ENCODE data around the gene GALK1.

The GALK1 gene

DNA sequence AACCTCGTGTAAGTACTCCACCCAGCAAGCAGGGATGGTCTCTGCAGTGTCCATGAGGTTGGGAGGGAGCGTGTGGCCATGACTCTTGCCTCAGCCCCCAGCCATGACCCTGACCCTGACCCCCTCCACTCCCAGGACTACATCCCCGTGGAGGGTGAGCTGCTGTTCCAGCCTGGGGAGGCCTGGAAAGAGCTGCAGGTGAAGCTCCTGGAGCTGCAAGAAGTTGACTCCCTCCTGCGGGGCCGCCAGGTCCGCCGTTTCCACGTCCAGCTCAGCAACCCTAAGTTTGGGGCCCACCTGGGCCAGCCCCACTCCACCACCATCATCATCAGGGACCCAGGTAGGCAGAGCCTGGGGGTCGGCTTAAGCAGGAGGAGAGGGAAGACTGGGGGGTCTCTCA is 16.3 kb downstream of the GALK1 start:
- no peak for DNase-seq

DNA sequence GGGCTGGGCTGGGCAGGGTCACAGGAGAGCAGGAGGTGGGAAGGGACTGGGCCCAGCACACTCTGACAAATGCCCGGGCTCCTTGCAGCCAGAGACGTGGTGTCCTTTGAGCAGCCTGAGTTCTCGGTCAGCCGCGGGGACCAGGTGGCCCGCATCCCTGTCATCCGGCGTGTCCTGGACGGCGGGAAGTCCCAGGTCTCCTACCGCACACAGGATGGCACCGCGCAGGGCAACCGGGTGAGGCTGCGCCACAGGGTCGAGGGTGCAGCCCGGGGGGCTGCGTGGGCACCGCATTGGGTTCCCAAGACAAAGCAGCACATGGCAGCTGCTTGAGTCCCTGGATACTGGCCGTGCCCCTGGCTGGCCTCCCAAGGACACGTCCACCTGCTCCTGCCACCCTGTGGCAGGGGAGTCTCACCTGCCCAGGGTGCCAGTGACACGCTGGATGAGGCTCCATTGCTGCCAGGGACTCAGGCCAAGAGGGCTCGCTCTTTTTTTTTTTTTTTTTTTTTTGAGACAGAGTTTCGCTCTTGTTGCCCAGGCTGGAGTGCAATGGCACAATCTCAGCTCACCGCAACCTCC is 21.3 kb downstream of the GALK1 start:
- no peak for DNase-seq

DNA sequence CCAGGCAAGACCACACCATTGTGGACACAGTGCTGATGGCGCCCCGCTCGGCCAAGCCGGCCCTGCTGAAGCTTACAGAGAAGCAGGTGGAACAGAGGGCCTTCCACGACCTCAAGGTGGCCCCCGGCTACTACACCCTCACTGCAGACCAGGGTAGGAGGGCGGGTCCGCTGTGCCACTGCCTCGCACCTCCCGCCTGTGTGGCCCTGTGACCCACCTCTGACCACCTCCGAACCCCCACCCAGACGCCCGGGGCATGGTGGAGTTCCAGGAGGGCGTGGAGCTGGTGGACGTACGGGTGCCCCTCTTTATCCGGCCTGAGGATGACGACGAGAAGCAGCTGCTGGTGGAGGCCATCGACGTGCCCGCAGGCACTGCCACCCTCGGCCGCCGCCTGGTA is 22.7 kb downstream of the GALK1 start:
- DNase-seq: no peak

DNA sequence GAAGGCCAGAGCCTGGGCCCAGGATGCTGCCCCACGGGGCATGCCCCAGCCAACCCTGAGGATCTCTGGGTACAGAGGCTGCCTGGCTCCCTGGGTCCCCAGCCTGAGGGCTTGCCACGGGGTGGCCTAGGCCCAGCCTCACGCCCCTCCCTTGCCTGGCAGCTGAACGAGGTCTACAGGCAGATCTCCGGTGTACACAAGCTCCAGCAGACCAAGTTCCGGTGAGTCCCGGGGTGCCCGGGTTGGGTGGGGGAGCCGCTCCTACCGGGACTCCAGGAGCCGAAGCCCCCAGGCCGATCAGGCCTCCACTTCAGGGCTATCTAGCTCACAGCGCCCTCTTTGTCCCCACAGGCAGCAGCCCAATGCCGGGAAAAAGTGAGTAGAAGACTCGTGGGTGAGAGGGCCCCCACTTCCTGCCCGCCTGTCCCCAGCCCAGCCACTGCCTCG is 24.3 kb downstream of the GALK1 start:
- no peak for DNase-seq

DNA sequence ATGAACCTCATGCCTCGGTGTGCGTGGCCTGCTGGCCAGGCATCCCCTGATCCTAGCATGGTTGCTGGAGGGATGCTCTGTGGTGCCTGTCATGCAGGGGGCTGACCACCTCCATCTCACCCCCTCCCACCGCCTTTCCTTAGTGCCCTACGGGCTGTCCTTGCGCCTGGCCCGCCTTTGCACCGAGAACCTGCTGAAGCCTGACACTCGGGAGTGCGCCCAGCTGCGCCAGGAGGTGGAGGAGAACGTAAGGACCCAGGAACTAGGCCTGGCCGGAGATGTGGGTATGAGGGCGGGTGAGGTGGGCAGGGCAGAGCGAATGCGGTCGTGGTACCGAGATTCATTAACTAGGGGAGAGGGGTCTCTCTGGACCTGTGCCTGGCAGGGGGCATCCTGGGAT is 24.8 kb downstream of the GALK1 start:
- DNase-seq: no peak

DNA sequence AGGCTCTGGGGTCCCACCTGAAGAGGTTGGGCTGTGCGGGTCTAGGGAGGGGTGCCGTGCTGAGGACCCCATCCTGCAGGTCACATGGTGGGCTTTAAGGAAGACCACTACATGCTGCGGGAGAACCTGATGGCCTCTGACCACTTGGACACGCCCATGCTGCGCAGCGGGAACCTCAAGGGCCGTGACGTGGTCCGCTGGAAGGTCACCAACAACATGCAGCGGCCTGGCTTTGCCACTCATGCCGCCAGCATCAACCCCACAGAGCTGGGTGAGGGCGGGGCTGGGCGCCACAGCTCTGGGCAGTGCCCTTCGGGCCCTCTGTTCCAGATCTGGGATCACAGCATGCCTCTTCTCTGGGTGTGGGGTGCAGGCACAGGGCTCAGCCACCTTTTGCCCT is 25.2 kb downstream of the GALK1 start:
- no peak for DNase-seq

DNA sequence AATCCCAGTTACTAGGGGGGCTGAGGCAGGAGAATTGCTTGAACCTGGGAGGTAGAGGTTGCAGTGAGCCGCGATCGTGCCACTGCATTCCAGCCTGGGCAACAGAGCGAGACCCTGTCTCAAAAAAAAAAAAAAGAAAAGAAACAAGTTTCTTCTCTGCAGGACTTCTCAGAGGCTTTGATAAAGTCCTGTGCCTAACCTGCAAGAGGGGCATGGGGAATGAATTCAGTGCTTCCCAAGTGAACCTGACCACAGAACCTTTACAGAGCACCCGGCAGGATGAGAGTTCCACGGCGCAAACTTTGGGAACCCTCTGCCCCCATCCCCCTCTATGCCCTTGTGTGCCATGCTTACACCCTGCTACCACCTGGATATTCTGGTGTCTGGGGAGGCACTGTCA is 25.8 kb downstream of the GALK1 start:
- no peak for DNase-seq

DNA sequence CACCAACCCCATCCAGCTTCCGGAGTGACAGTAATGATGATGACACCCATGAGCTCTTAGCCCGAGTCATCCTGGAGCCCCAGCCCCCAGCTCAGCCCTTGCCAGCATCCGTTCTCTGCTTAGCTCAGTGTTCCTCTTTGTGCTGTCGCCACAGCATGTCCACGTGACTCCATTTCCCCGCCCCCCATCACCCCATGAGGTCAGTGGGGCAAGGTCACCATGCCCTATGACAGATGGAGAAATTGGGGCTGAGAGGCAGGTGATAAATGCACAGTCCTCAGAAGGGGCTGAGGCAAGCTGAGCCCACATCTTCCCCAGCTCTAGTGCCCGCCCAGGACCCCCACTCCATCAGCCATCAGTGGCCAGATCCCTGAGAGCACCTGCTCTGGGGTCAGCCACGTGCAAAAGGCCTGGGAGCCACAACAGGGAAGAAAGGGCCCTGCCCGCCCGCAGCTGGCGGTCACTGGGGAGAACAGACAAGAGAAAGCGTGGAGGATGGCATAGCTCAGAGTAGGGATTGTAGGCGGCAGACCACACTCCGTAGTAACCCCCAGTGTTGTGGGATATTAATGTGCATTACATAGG is 26.7 kb downstream of the GALK1 start:
- DNase-seq: no peak

DNA sequence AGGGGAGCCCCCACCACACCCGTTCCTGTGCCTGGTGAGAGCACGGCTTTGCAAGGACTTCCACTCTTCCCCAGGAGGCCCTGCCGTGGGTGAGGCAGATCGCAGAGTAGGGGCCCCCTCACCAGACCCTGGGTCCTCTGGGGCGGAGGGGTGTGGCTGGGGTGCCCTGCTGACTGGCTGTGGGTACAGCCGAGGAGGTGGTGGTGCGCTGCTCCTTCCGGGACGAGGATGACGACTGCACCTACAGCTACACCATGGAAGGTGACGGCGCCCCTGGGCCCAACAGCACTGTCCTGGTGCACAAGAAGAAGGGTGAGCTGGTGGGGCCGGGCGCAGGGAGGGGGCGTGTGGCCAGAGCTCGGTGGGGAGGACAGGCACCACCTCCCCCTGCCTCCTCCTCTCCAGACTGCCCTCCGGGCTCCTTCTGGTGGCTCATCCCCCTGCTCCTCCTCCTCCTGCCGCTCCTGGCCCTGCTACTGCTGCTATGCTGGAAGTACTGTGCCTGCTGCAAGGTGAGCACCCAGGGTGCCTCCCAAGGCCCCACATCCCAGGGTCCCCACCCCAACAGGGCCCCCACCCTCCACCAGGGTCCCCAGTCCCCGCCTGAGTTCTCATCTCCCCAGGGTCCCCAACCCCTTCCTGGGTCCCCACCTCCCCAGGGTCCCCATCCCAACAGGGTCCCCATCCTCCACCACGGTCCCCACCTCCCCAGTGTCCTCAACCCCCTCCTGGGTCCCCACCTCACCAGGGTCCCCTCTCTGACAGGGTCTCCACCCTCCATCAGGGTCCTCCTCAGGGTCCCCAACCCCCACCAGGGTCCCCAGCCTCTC is 27.6 kb downstream of the GALK1 start:
- no peak for DNase-seq

DNA sequence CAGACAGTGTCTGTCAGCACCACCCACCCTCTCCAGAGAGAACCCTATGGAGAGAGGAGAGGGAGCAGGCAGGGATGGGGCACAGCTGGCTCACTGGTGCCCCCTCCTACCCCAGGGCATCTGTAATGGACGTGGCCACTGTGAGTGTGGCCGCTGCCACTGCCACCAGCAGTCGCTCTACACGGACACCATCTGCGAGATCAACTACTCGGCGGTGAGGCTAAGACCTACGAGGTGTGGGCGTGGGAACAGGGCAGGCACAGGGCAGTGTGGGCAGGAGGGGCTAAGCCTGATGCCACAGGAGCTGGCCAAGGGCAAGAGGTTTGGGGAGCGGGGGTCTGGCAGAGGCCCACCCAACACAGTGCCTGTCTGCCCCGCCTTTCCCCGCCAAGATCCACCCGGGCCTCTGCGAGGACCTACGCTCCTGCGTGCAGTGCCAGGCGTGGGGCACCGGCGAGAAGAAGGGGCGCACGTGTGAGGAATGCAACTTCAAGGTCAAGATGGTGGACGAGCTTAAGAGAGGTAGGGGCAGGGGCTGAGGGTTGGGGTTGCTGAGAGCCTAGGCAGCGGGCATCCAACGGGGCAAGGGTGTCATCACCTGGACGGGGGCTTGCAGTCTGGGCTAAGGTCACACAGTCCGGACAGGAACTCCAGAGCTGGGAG is 28.7 kb downstream of the GALK1 start:
- no peak for DNase-seq

DNA sequence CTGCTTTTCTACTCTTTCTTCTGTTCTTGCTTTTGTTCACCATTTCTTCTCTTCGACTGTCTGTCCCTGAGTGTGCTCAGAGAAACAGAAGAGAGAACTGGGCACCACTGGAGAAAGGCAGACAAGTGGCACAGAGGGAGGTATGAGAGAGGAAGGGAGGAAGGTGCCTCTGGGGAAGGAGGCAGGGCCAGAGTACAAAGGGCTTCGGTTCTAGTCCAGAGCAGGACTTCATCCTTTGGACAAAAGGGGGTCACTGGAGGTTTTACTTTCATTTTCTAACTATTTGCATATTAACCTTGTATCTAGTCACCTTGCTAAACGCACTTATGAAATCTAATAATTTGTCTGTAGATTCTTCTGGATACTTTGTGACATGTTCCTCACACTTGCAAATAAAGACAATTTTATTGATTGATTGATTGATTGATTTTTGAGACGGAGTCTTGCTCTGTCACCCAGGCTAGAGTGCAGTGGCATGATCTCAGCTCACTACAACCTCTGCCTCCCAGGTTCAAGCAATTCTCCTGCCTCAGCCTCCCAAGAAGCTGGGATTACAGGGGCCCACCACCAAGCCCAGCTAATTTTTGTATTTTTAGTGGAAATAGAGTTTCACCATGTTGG is 30.2 kb downstream of the GALK1 start:
- DNase-seq: no peak

DNA sequence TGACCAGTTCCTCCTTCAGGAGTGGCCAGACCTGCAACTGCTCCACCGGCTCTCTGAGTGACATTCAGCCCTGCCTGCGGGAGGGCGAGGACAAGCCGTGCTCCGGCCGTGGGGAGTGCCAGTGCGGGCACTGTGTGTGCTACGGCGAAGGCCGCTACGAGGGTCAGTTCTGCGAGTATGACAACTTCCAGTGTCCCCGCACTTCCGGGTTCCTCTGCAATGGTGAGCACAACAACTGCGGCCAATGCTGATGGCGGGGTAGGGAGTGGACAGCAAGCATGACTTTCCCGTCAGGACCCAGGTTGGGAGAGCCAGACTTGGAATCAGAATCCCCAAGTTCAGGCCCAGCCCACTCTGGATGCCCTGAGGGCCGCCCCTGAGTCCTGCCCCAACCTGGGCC is 31.5 kb downstream of the GALK1 start:
- no peak for DNase-seq

DNA sequence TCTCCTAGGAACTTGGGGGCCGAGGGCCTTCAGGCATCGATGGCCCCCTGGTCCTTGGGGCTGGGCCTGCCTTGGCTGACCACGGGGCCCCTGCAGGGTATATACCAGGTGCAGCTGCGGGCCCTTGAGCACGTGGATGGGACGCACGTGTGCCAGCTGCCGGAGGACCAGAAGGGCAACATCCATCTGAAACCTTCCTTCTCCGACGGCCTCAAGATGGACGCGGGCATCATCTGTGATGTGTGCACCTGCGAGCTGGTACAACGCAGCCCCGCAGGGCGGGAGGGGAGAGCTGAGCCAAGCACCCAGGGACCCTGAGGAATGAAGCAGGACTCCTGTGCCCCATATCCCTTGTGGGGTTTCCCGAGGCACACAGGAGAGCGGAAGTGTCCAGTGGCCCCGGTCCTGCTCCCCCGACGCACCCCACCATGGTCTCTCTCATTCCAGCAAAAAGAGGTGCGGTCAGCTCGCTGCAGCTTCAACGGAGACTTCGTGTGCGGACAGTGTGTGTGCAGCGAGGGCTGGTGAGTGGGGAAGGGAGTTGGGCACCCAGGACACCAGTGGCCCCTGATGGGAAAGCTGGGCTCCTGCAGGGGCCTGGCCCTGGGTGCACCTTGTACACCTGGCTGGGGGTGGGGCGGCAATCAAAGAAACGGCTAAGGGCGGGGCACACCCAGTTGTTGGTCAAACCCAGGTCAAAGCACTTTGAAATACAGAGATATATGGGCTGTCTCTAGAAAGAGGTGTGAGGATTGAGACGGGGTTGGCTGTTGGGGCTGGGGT is 33.1 kb downstream of the GALK1 start:
- DNase-seq: no peak

DNA sequence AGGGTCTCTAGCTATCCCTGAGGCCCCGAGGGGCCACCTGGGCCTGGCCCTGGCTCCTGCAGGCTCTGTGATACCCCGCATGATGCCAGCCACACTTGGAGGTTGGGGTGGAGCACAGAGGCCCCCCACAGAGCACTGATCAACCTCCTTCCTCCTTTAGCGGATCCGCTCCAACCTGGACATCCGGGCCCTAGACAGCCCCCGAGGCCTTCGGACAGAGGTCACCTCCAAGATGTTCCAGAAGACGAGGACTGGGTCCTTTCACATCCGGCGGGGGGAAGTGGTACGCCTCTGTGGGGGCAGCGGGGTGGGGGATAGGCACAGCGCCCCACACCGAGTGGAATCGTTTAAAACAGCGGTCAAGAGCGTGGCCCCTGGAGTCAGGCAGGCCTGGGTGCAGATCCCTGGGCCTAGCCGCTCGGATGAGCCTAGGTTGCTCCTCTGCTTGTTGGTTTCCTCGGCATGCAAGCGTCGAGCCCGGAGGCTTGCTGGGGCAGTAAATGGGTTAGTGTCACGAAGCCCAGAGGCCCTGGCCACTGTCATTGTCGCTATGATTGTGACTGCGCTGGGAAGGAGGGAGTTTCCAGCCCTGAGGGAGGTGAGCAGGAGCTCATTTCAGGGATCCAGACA is 33.8 kb downstream of the GALK1 start:
- DNase-seq: no peak

DNA sequence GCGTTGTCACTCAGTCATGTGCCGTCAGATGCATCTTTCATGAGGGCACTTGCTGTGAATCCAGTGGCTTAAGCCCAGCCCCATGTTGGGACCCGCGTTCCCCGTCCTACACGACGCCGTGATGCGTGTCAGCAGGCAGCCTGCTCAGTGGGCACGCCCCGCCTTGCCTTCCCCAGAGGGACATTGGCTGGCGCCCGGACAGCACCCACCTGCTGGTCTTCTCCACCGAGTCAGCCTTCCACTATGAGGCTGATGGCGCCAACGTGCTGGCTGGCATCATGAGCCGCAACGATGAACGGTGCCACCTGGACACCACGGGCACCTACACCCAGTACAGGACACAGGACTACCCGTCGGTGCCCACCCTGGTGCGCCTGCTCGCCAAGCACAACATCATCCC is 34.9 kb downstream of the GALK1 start:
- no peak for DNase-seq

DNA sequence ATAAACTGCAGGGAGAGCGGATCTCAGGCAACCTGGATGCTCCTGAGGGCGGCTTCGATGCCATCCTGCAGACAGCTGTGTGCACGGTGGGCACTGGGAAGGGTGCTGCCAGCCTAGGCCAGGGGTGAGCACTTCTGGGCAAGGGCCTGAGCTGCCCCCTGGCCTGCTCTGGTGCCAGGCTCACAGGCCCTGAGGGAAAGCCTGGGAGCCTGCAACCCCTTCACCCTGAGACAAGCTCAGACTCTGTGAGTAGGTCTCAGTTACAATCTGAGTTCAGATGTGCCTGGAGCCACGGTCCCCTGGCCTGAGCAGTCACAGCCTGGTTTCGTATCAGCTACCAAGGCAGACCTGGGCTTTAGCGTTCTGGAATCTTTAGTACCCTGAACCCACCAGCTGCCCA is 35.6 kb downstream of the GALK1 start:
- no peak for DNase-seq

DNA sequence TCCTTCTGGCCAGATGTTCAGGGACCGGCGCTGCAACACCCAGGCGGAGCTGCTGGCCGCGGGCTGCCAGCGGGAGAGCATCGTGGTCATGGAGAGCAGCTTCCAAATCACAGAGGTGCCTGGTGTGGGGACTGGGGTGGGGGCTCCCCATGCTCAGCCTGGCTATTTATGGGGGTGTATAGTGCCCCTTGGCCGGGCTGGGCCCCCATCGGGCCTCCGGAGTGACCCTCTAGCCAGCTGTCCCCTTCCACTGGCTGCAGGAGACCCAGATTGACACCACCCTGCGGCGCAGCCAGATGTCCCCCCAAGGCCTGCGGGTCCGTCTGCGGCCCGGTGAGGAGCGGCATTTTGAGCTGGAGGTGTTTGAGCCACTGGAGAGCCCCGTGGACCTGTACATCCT is 37.6 kb downstream of the GALK1 start:
- no peak for DNase-seq

DNA sequence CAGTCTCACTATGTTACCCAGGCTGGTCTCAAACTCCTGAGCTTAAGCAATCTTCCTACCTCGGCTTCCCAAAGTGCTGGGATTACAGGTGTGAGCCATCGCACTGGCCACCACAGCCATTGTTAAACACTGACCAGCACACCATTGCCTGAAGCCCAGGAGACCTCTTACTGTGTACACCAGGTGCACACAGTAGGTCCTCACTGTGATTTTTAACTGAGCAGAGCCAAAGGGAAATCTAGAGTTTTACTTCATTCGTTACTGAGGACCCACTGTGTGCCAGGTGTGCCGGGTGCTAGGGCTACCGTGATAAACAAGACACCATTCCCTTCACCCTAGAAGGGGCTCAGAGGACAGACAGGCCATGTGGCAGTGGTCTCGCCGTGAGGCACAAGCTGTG is 39.5 kb downstream of the GALK1 start:
- no peak for DNase-seq

DNA sequence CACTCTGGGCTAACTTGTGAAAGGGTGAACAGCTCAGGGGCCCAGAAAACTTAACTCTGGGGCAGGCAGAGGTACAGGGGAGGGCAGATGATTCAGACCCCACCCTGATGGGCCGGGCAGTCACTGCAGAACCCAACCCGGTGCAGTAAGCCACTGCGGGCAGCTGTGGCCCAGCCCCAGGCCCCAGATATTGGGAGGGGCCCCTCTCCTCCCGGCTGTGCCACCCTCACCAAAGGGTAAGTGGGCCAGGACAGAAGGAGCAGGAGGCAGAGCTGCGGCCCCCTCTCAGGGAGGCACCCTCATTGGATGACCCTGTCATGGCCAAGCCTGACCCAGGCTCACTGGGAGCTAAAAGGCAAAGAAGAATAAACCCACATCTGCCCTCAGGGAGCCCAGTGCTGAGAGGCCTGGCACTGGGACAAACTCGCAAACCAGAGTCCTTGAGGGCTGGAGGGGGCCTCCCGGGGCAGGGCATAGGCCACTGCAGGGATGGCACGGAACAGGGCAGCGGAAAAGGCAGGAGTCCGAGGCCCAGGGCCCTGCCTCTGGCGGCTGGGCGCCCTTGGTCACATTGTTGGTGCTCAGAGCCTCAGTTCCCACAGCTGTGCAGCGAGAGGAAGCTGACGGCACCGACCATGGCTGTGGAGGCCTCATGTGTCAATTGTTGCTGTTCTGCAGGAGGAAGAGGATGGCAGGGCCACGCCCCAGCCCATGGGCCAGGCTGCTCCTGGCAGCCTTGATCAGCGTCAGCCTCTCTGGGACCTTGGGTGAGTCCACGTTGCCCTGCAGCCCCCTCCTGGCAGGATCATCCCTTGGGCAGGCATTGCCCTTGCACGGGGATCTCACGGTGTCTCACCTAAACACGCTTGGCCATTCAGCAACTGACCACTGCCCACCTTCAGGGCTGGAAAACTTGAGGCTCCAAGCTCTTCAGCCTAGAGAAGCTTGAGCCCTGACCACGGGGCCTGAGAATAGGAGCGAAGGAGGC is 40.7 kb downstream of the GALK1 start:
- DNase-seq: no peak

DNA sequence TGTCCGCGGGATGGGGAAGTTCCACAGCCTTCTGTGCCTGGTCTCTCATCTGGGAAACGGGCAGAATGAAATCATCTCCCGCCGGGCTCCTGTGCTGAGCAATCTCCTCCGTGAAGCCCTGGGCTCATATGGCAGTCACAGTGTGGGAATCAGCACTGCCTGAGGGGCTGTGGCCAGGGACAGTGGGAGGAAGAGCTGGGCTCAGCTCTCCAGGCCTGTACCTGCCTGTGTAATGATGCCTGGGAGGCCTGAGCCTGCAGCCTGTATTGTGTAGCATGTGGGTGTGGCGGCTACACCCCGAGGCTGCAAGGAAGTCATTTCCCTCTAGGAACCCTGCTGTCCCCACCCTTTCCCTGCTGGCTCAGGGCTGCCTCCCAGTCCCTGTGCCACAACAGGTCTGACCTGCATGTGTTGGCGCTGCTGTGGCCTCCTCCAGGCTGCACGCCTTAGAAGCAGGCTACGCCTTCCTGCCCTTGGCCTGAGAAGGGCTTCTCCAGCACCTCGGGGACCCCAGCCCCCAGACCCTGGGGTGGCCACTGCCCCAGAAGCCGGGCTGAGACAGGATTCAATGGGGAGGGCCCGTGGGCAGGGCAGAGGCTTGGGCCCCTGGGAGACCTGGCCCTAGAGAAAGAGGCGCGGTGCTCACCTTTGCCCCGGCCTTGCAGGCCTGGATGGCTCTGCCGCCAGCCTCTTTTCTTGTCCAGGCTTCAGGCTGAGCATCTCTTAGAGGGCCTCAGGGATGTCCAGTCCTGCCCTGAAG is 41.6 kb downstream of the GALK1 start:
- no peak for DNase-seq

Data from NCI-H1694 treated with DMSO at 0.1 percent for 48 hours (cell line).